Measurements from ENCODE around the gene KCNAB3. TPM values are rescaled to one million over a fixed set of nuclear protein-coding genes. Genes with fewer than 3 reads are reported as not detected.

KCNAB3 gene
- total and polyA plus RNA-seq, 9 of the 15 experiments (the other 6 are each of a cell fraction or from before 2014, with no cell fraction given) = 0.03 to 2.5 (median 1.1) TPM

- ChIA-PET POLR2A (interaction anchor here (0.7 kb wide), 1 partner anchor 850 kb away, joined by 4 read pairs; no protein-coding TSS in a partner anchor), CTCF (ENCODE audit: low intra/inter-chr PET ratio) (interaction anchor here (1.2 kb wide), 1 partner anchor 31 kb away, joined by 3 read pairs; no protein-coding TSS in a partner anchor)
- Histone ChIP-seq H2AFZ (ENCODE audit: low read depth, low read length) (no peak overlapping the region), H3K9me3 (replicated peaks; ENCODE audit: control insufficient read depth, insufficient read depth, low read depth, low read length) (no peaks in the 10 kb centered on the region), H3K4me2 (ENCODE audit: insufficient read depth, low read length) (no peak overlapping the region), H3K27me3 (ENCODE audit: control insufficient read depth in 2 of 2, insufficient read depth in 2 of 2, low read length in 2 of 2) (no peaks in the 10 kb centered on the region), H3K79me2 (ENCODE audit: control insufficient read depth, insufficient read depth, low read length) (peaks cover 12% of the 10 kb centered on the region), H4K20me1 (replicated peaks; ENCODE audit: control insufficient read depth, insufficient read depth, low read length) (no peaks in the 10 kb centered on the region; the same call in 1 of the 2 replicates), H3K9me1 (ENCODE audit: control insufficient read depth, insufficient read depth, low read length) (no peaks in the 10 kb centered on the region), H3K9ac (ENCODE audit: insufficient read depth in 1 of 2, low read depth in 2 of 2, low read length in 2 of 2) (no peak overlapping the region), H3K4me1 (replicated peaks in 1 of 2; ENCODE audit: control insufficient read depth in 2 of 2, insufficient read depth in 2 of 2, low read length in 2 of 2) (peaks cover 8 to 11% of the 10 kb centered on the region in 2 experiments; a peak in 4 of 5 replicates), H3K4me3 (no peak overlapping the region), H3K27ac (ENCODE audit: extremely low read depth, low read depth, low read length) (no peak overlapping the region), H3K36me3 (ENCODE audit: control insufficient read depth, insufficient read depth, low read length) (peaks cover 51% of the 10 kb centered on the region)
- TF ChIP-seq PATZ1 (CRISPR knock-in tag; IDR thresholded peaks at IDR 0.05; ENCODE audit: borderline replicate concordance) = no peak
- no peak for TF ChIP-seq ARID2 (IDR thresholded peaks at IDR 0.05)
- no peak for TF ChIP-seq EP400 (IDR thresholded peaks at IDR 0.05)
- no peak for TF ChIP-seq CEBPB (tag; IDR thresholded peaks at IDR 0.05)
- TF ChIP-seq, protein P1, sequence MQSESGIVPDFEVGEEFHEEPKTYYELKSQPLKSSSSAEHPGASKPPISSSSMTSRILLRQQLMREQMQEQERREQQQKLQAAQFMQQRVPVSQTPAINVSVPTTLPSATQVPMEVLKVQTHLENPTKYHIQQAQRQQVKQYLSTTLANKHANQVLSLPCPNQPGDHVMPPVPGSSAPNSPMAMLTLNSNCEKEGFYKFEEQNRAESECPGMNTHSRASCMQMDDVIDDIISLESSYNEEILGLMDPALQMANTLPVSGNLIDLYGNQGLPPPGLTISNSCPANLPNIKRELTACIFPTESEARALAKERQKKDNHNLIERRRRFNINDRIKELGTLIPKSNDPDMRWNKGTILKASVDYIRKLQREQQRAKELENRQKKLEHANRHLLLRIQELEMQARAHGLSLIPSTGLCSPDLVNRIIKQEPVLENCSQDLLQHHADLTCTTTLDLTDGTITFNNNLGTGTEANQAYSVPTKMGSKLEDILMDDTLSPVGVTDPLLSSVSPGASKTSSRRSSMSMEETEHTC (IDR thresholded peaks at IDR 0.05) = no peak
- TF ChIP-seq PTTG1 (tag; IDR thresholded peaks at IDR 0.05; ENCODE audit: low read depth) = no peak
- no peak for TF ChIP-seq ZNF239 (CRISPR knock-in tag; IDR thresholded peaks at IDR 0.05)
- no peak for TF ChIP-seq TCFL5 (CRISPR knock-in tag; conservative IDR thresholded peaks at IDR 0.05)
- TF ChIP-seq SMAD3 (CRISPR knock-in tag; conservative IDR thresholded peaks at IDR 0.05) = no peak
- no peak for TF ChIP-seq POU5F1 (IDR thresholded peaks at IDR 0.05; ENCODE audit: borderline replicate concordance, low read depth, low read length, partially characterized antibody)
- no peak for TF ChIP-seq HLTF (IDR thresholded peaks at IDR 0.05)
- TF ChIP-seq TGIF2 (CRISPR knock-in tag; IDR thresholded peaks at IDR 0.05) = no peak
- TF ChIP-seq HDAC1 (IDR thresholded peaks at IDR 0.05) = no peak
- no peak for TF ChIP-seq ELF4 (CRISPR knock-in tag; IDR thresholded peaks at IDR 0.05)
- TF ChIP-seq BCOR (IDR thresholded peaks at IDR 0.05) = no peak
- no peak for TF ChIP-seq ELK3 (CRISPR knock-in tag; IDR thresholded peaks at IDR 0.05)
- no peak for TF ChIP-seq BRD4 (IDR thresholded peaks at IDR 0.05)
- no peak for TF ChIP-seq ZNF324 (CRISPR knock-in tag; IDR thresholded peaks at IDR 0.05)
- no peak for TF ChIP-seq ZNF354B (CRISPR knock-in tag; IDR thresholded peaks at IDR 0.05)
- WGBS (ENCODE audit: insufficient coverage, low coverage, missing lambda C conversion rate) = 84% methylated on average over 6 of the region's 15 CpGs
- in situ Hi-C loops (cut with MboI) (no loop called here), intact Hi-C loops (cut with micrococcal nuclease) (loop anchor here (10.0 kb wide), 1 partner anchor 59 kb away; the partner anchor contains the start of gene KDM6B)
- ATAC-seq (no peak), DNase-seq (ENCODE audit: extremely low read depth in 1 of 4, low spot score in 3 of 4) (no peak), FAIRE-seq (no peak)
- no TSS peak for BruUV-seq (replicated peaks)
These were observed 36.3 kb downstream of the KCNAB3 start for GRCh38 chr17:7893187-7893880.

Data from K562 (cell line).